Thyroid gland (tissue), 4 donors: ENCODE data around the gene FAM111B. TPM values are rescaled to one million over a fixed set of nuclear protein-coding genes. Genes with fewer than 3 reads are reported as not detected.
A peak's percentile ranks its signal among the peaks of the same experiment; 100 is the strongest.
"Not testable (repeated sequence)": the region's sequence is repeated elsewhere in the genome, so short reads cannot be mapped to it uniquely, and the experiment has no call there.

Experiments
- DNase-seq, 2 donors: peaks; one replicate each; pipeline ENCODE4 v3.0.0-alpha.2; 2019
- H3K27ac ChIP-seq, 3 donors: fragments of 200-600 bp; sonication (generic); 1 replicate in 2 of 3; 2 replicates in 1 of 3; pipeline ENCODE4 v1.5.1; 2016 to 2019; ENCODE audit warnings: mild to moderate bottlenecking in 1 of 3, moderate library complexity in 1 of 3
- H3K27me3 ChIP-seq: fragments of 200-600 bp; sonication (generic); one replicate; pipeline ENCODE4 v1.5.1; 2019
- H3K36me3 ChIP-seq, 2 donors: fragments of 200-600 bp; sonication (generic); one replicate each; pipeline ENCODE4 v1.5.1; 2016 to 2019
- H3K4me1 ChIP-seq, 2 donors: fragments of 200-600 bp; sonication (generic); one replicate each; pipeline ENCODE4 v1.5.1; 2017 to 2019
- H3K4me3 ChIP-seq, 3 donors: fragments of 200-600 bp; sonication (generic); replicated peaks in 1 of 3; 1 replicate in 2 of 3; 2 replicates in 1 of 3; pipeline ENCODE4 v1.5.1; 2016; ENCODE audit warnings: mild to moderate bottlenecking in 1 of 3
- H3K9me3 ChIP-seq: fragments of 200-600 bp; sonication (generic); one replicate; pipeline ENCODE4 v1.5.1; 2017
- CTCF ChIP-seq, 6 experiments: fragments of 200-600 bp in 3 of 6; fragments of 450-650 bp in 3 of 6; sonication (generic) in 3 of 6; IDR thresholded peaks; one replicate each; pipeline ENCODE4 v1.5.1; 2016 to 2019; ENCODE audit warnings: antibody characterized with exemption in 6 of 6, mild to moderate bottlenecking in 2 of 6, inconsistent platforms in 1 of 6, moderate library complexity in 1 of 6
- POLR2A ChIP-seq, 2 donors: fragments of 450-650 bp; IDR thresholded peaks; one replicate each; pipeline ENCODE4 v1.6.1; 2017; ENCODE audit warnings: antibody characterized with exemption in 2 of 2, mild to moderate bottlenecking in 2 of 2, moderate library complexity in 1 of 2
- WGBS, 2 donors: methylation state at CpG; one replicate each; pipeline ENCODE4 v1.1.5; 2017; 5-methylcytosine and 5-hydroxymethylcytosine counted together
- intact Hi-C: fragments of 100-400 bp; cut with DNase I; formaldehyde crosslinking; loops from one replicate; pipeline ENCODE4 v1.15.1; 2023
- total RNA-seq, 4 donors: library from RNA; depleted of rRNA; stranded (reverse); fragments of >200 nt; gene quantifications; one replicate each; pipeline ENCODE4 v1.2.3, GENCODE V29; 2016

The FAM111B gene
- total RNA-seq, 4 donors from 2014 or later = 0.22 to 0.67 TPM; not detected in 2

- 12 to 21% methylated on average over 17 to 20 of the region's 20 CpGs for WGBS, 2 donors
- Histone ChIP-seq H3K27me3 (no peaks in the 10 kb centered on the region), H3K4me1 (peaks cover 0 to 5% of the 10 kb centered on the region in 2 donors), H3K9me3 (no peaks in the 10 kb centered on the region), H3K27ac (no peak overlapping the region), H3K4me3 (no peak overlapping the region), H3K36me3 (no peaks in the 10 kb centered on the region)
- intact Hi-C loops = loop anchor here (5.0 kb wide), 1 partner anchor 84 kb away; no protein-coding TSS in a partner anchor
- peak; percentile 81 to 85 for DNase-seq
- TF ChIP-seq POLR2A (IDR thresholded peaks at IDR 0.05) = no peak
- peak; percentile 87 to 100 (median 93) for TF ChIP-seq CTCF (IDR thresholded peaks at IDR 0.05)
Observed at GRCh38 chr11:59135648-59136461, 28.8 kb downstream of the FAM111B start.

GRCh38 chr11:59136551-59136950 lies 29.5 kb downstream of the FAM111B start:
- intact Hi-C loops = loop anchor here (5.0 kb wide), 1 partner anchor 84 kb away; no protein-coding TSS in a partner anchor
- not testable (repeated sequence) for H3K27ac ChIP-seq, H3K4me1 ChIP-seq, DNase-seq, H3K9me3 ChIP-seq, H3K36me3 ChIP-seq, H3K27me3 ChIP-seq, H3K4me3 ChIP-seq
- 83 to 88% methylated on average over 6 of the region's 6 CpGs for WGBS, 2 donors

- 94 to 98% methylated on average over 17 of the region's 17 CpGs for WGBS, 2 donors
- Histone ChIP-seq H3K36me3 (no peaks in the 10 kb centered on the region), H3K27ac (no peak overlapping the region), H3K4me1 (peaks cover 0 to 9% of the 10 kb centered on the region in 2 donors), H3K9me3 (no peaks in the 10 kb centered on the region), H3K4me3 (no peak overlapping the region), H3K27me3 (no peaks in the 10 kb centered on the region)
- no peak for DNase-seq
- intact Hi-C loops = loop anchor here (5.0 kb wide), 1 partner anchor 85 kb away; no protein-coding TSS in a partner anchor
- TF ChIP-seq POLR2A (IDR thresholded peaks at IDR 0.05) (no peak), CTCF (IDR thresholded peaks at IDR 0.05) (no peak)
Observed at GRCh38 chr11:59137190-59137589, 30.2 kb downstream of the FAM111B start.

GRCh38 chr11:59138643-59139042 lies 31.6 kb downstream of the FAM111B start:
- TF ChIP-seq POLR2A (IDR thresholded peaks at IDR 0.05) (no peak), CTCF (IDR thresholded peaks at IDR 0.05) (no peak)
- H3K27ac ChIP-seq = no peak overlapping the region
- H3K9me3 ChIP-seq = no peaks in the 10 kb centered on the region
- 67 to 87% methylated on average over 2 of the region's 2 CpGs for WGBS, 2 donors
- intact Hi-C loops = loop anchor here (5.0 kb wide), 1 partner anchor 86 kb away; no protein-coding TSS in a partner anchor
- no peak for DNase-seq
- no peaks in the 10 kb centered on the region for H3K36me3 ChIP-seq
- H3K4me3 ChIP-seq = no peak overlapping the region
- H3K4me1 ChIP-seq = peaks cover 4 to 11% of the 10 kb centered on the region in 2 donors
- no peaks in the 10 kb centered on the region for H3K27me3 ChIP-seq

GRCh38 chr11:59141191-59141590 lies 34.2 kb downstream of the FAM111B start:
- Histone ChIP-seq H3K27ac (no peak overlapping the region), H3K9me3 (no peaks in the 10 kb centered on the region), H3K27me3 (no peaks in the 10 kb centered on the region), H3K4me1 (peaks cover 19 to 20% of the 10 kb centered on the region in 2 donors), H3K4me3 (no peak overlapping the region), H3K36me3 (no peaks in the 10 kb centered on the region)
- DNase-seq = no peak
- TF ChIP-seq CTCF (IDR thresholded peaks at IDR 0.05) = no peak
- TF ChIP-seq POLR2A (IDR thresholded peaks at IDR 0.05) = no peak
- 95 to 97% methylated on average over 4 of the region's 4 CpGs for WGBS, 2 donors
- intact Hi-C loops = no loop called here
